HepG2 (cell line): ENCODE results near the gene KRTAP23-1. TPM values are rescaled to one million over a fixed set of nuclear protein-coding genes. Genes with fewer than 3 reads are reported as not detected.

ENCODE experiments used
- ATAC-seq: fragments of 200-7000 bp; cut with Tn5 transposase; 3 replicates; pipeline ENCODE4 v1.9.1; 2020; ENCODE audit warnings: mild to moderate bottlenecking, moderate library complexity
- BruUV-seq: library from RNA; stranded (reverse); fragments of 400-500 nt; replicated peaks from 2 replicates; lab custom pipeline; 2021; lab: Mats Ljungman, UMichigan
- CTCF ChIA-PET: fragments of 300-600 bp; formaldehyde crosslinking; extraction: SDS; loops from one replicate; lab custom pipeline; 2021; ENCODE audit warnings: low total read pairs, inconsistent platforms, low intra/inter-chr PET ratio; lab: Yijun Ruan, JAX
- POLR2A ChIA-PET: fragments of 350-600 bp; sonication (Branson Sonifier 250); formaldehyde crosslinking; loops from one replicate; lab custom pipeline; 2020; ENCODE audit warnings: antibody characterized with exemption, inconsistent platforms; lab: Yijun Ruan, JAX
- DNase-seq: peaks from one replicate; pipeline ENCODE4 v3.0.0-alpha.2; 2015; ENCODE audit warnings: low spot score
- FAIRE-seq: peaks from 3 replicates; lab custom pipeline; 2011; peaks lifted over from hg19 to GRCh38; lab: Jason Lieb, UNC
- H2AFZ ChIP-seq: one replicate; pipeline ENCODE4 v1.6.1; 2011; ENCODE audit warnings: low read length, inconsistent platforms
- H3K27ac ChIP-seq: fragments of 300-600 bp; 3 replicates; pipeline ENCODE4 v1.8.0; 2011; ENCODE audit warnings: mixed run types, mild to moderate bottlenecking, mixed read lengths, low read length, inconsistent platforms; ENCODE audit not compliant: insufficient read depth; ENCODE audit errors: extremely low read length
- H3K27me3 ChIP-seq, 2 experiments: fragments of 200-600 bp in 1 of 2; 2 replicates in 1 of 2; 3 replicates in 1 of 2; pipeline versions ENCODE4 v1.6.0 to v1.8.0; 2011; ENCODE audit warnings: low read length in 2 of 2, mild to moderate bottlenecking in 2 of 2, moderate library complexity in 2 of 2, inconsistent platforms in 1 of 2; ENCODE audit not compliant: insufficient read depth in 2 of 2, control insufficient read depth in 1 of 2
- H3K36me3 ChIP-seq, 2 experiments: fragments of 200-600 bp in 1 of 2; replicated peaks in 1 of 2; 2 replicates in 1 of 2; 3 replicates in 1 of 2; pipeline versions ENCODE4 v1.5.1 to v1.8.0; 2011; ENCODE audit warnings: low read length in 2 of 2, inconsistent platforms in 1 of 2; ENCODE audit not compliant: insufficient read depth in 2 of 2, control insufficient read depth in 1 of 2
- H3K4me1 ChIP-seq: 2 replicates; pipeline ENCODE4 v1.5.1; 2012; ENCODE audit warnings: low read length, inconsistent platforms; ENCODE audit not compliant: insufficient read depth
- H3K4me2 ChIP-seq: 2 replicates; pipeline ENCODE4 v1.6.0; 2011; ENCODE audit warnings: low read depth, low read length, inconsistent platforms
- H3K4me3 ChIP-seq, 3 experiments: fragments of 200-600 bp in 1 of 3; sonication (generic), shearing (Covaris generic) in 1 of 3; replicated peaks in 1 of 3; 2 replicates each; pipeline ENCODE4 v1.5.1; 2011 to 2016; ENCODE audit warnings: low read length in 3 of 3, inconsistent platforms in 2 of 3, low read depth in 2 of 3, mild to moderate bottlenecking in 2 of 3, control low read depth in 1 of 3, mixed read lengths in 1 of 3; ENCODE audit not compliant: insufficient read depth in 1 of 3
- H3K79me2 ChIP-seq: one replicate; pipeline ENCODE4 v1.6.1; 2011; ENCODE audit warnings: low read length, inconsistent platforms; ENCODE audit not compliant: insufficient read depth
- H3K9ac ChIP-seq: 2 replicates; pipeline ENCODE4 v1.6.0; 2011; ENCODE audit warnings: mild to moderate bottlenecking, low read depth, low read length, inconsistent platforms; ENCODE audit not compliant: insufficient read depth
- H3K9me3 ChIP-seq: 2 replicates; pipeline ENCODE4 v1.5.1; 2012; ENCODE audit warnings: mild to moderate bottlenecking, low read length
- H4K20me1 ChIP-seq: 2 replicates; pipeline ENCODE4 v1.6.0; 2011; ENCODE audit warnings: inconsistent platforms, mild to moderate bottlenecking, low read length, moderate library complexity; ENCODE audit not compliant: insufficient read depth
- ATRX ChIP-seq: sonication (generic); formaldehyde crosslinking; IDR thresholded peaks from 2 replicates; pipeline ENCODE4 v1.4.0; 2020; ENCODE audit warnings: missing genetic modification reagents, borderline replicate concordance
- CEBPB ChIP-seq: IDR thresholded peaks from 2 replicates; pipeline ENCODE4 v1.6.1; 2011; ENCODE audit warnings: low read depth, low read length, improper control_type of control experiment, borderline replicate concordance
- EP300 ChIP-seq, 3 experiments: sonication (generic) in 1 of 3; formaldehyde crosslinking in 1 of 3; IDR thresholded peaks; 2 replicates each; pipeline versions ENCODE4 v1.5.1 to v1.6.1; 2011 to 2020; ENCODE audit warnings: low read depth in 2 of 3, low read length in 2 of 3, borderline replicate concordance in 1 of 3, improper control_type of control experiment in 1 of 3, mild to moderate bottlenecking in 1 of 3, missing genetic modification reagents in 1 of 3, moderate library complexity in 1 of 3
- ESRRA ChIP-seq: sonication (generic); formaldehyde crosslinking; IDR thresholded peaks from 2 replicates; pipeline ENCODE4 v1.5.1; 2020; ENCODE audit warnings: mild to moderate bottlenecking, low read depth, missing genetic modification reagents
- FOSL2 ChIP-seq: sonication (generic); formaldehyde crosslinking; IDR thresholded peaks from 2 replicates; pipeline ENCODE4 v1.4.0; 2020; ENCODE audit warnings: missing genetic modification reagents
- GABPB1 ChIP-seq: IDR thresholded peaks from 2 replicates; pipeline ENCODE4 v1.6.1; 2016; ENCODE audit warnings: mild to moderate bottlenecking, missing genetic modification reagents, moderate library complexity, missing compliant biosample characterization
- HNRNPLL ChIP-seq: fragments of 200-400 bp; formaldehyde crosslinking; IDR thresholded peaks from 2 replicates; pipeline ENCODE4 v1.6.1; 2017; ENCODE audit warnings: mild to moderate bottlenecking, low read depth, low read length; ENCODE audit not compliant: poor library complexity, severe bottlenecking
- KLF13 ChIP-seq: sonication (generic); formaldehyde crosslinking; IDR thresholded peaks from 2 replicates; pipeline ENCODE4 v1.4.0; 2020; ENCODE audit warnings: mild to moderate bottlenecking, missing genetic modification reagents
- RARG ChIP-seq: sonication (generic); formaldehyde crosslinking; IDR thresholded peaks from 2 replicates; pipeline ENCODE4 v1.4.0; 2020; ENCODE audit warnings: low read depth, mild to moderate bottlenecking, missing genetic modification reagents
- RFXANK ChIP-seq: IDR thresholded peaks from 2 replicates; pipeline ENCODE4 v1.6.1; 2016
- SNRNP70 ChIP-seq: fragments of 200-400 bp; formaldehyde crosslinking; IDR thresholded peaks from 2 replicates; pipeline ENCODE4 v1.6.1; 2017; ENCODE audit warnings: mild to moderate bottlenecking, low read depth, low read length, moderate library complexity
- SUZ12 ChIP-seq: fragments of 150-350 bp; IDR thresholded peaks from 2 replicates; pipeline ENCODE4 v1.6.1; 2014; ENCODE audit warnings: low read depth, low read length
- ZNF124 ChIP-seq: sonication (generic); formaldehyde crosslinking; IDR thresholded peaks from 2 replicates; pipeline ENCODE4 v1.4.0; 2020; ENCODE audit warnings: missing genetic modification reagents
- WGBS: methylation state at CpG from one replicate; pipeline ENCODE4 v1.1.6; 2017; ENCODE audit warnings: low lambda C conversion rate; 5-methylcytosine and 5-hydroxymethylcytosine counted together
- in situ Hi-C: cut with HindIII; loops from 2 replicates; pipeline ENCODE4 v1.10.0; 2017; ENCODE audit warnings: low pct_unique_long_range_greater_than_20kb; ENCODE audit not compliant: extremely low pct_ligation_motif_present
- intact Hi-C: fragments of 100-400 bp; cut with micrococcal nuclease; formaldehyde crosslinking; loops from one replicate; pipeline ENCODE4 v1.10.0; 2022; ENCODE audit not compliant: unreplicated experiment
- polyA plus RNA-seq, 8 experiments: library from polyadenylated mRNA; depleted of rRNA in 3 of 8; stranded (reverse) in 7 of 8; unstranded in 1 of 8; fragments of >200 nt; fragmentation: Illumina TruSeq in 4 of 8; extraction: Trizol in 4 of 8; gene quantifications; 2 replicates each; pipeline versions ENCODE4 v1.2.1 to v1.2.3, GENCODE V29; 2011 to 2016; ENCODE audit warnings: low read depth in 4 of 8, missing spikeins in 1 of 8, mixed read lengths in 1 of 8; ENCODE audit not compliant: insufficient read depth in 1 of 8
- total RNA-seq, 5 experiments: library from RNA; depleted of rRNA; stranded (reverse); fragments of >200 nt; fragmentation: Illumina TruSeq; extraction: Trizol; gene quantifications; 2 replicates each; pipeline ENCODE4 v1.2.3, GENCODE V29; 2016; ENCODE audit warnings: low read depth in 1 of 5

Gene KRTAP23-1
- total and polyA plus RNA-seq, 2 of the 13 experiments (the other 11 are each of a cell fraction or from before 2014, with no cell fraction given): not detected

DNA sequence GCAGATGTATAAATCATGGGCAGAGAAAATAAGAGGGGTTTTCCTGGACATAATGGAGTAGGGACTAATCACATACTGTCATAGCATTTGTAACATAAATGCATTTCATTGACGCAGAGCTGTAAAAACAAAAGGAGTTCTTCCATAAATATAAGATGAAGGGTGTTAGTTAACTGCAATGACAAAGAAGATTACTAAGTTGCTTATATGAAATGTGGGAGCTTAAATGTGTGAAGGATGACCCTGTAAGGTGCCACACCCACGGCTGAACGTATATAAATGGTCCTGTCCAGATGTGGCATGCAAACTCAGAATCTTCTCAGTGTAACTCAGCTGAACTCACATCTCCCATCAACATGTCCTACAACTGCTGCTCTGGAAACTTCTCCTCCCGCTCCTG lies 47.3 kb upstream of the KRTAP23-1 start, which contains the start of gene KRTAP13-1:
TSS of gene KRTAP13-1 (plus strand) at position 301 of the 400 bp plus-strand sequence. CDS start at position 357, 56 bp downstream.
- H3K79me2 ChIP-seq: no peaks in the 10 kb centered on the region
- in situ Hi-C loops (no loop called here), intact Hi-C loops (no loop called here)
- no peak for TF ChIP-seq KLF13 (CRISPR knock-in tag)
- TF ChIP-seq RFXANK: no peak
- no peak for TF ChIP-seq CEBPB
- no peak for TF ChIP-seq GABPB1 (CRISPR knock-in tag)
- TF ChIP-seq HNRNPLL: no peak
- no peaks in the 10 kb centered on the region for H3K4me1 ChIP-seq
- no peak within 1 kb of the TSS for H3K27ac ChIP-seq
- ChIA-PET CTCF (no interaction called here), POLR2A (no interaction called here)
- no peaks in the 10 kb centered on the region for H3K36me3 ChIP-seq
- BruUV-seq: no TSS peak
- H2AFZ ChIP-seq: no peak within 1 kb of the TSS
- ATAC-seq: no peak
- no peaks in the 10 kb centered on the region for H3K27me3 ChIP-seq
- H3K9me3 ChIP-seq: peaks cover 69% of the 10 kb centered on the region
- no peak for DNase-seq
- no peak within 1 kb of the TSS for H3K4me3 ChIP-seq
- H4K20me1 ChIP-seq: no peaks in the 10 kb centered on the region
- no peak within 1 kb of the TSS for H3K4me2 ChIP-seq
- no peak for FAIRE-seq
- under 1% methylated on average over 4 of the region's 4 CpGs for WGBS
- H3K9ac ChIP-seq: no peak within 1 kb of the TSS

DNA sequence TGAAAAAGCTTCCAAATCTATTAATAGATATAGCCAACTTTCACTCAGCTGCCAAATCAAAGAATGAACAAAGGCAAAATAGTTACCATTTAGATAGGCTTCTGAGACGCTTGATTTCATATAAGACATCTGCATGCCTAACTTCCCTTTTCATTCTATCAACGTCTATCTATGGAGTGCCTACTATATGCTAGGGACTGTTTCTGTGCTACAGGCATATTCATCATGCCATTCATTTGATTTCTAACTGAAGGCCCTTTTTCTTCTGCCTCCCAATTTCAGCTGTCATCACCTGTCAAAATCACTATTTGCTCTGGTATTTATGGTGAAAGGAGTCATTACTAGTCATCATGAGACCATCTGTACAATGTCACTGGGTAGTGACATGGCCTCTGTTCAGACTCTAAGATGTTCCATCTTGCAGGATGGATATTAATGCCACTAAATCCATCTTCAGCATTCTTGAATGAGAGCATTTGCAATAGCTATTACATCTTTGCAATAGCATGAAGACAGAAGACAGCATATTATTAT lies 43.2 kb upstream of the KRTAP23-1 start:
- no peaks in the 10 kb centered on the region for H3K36me3 ChIP-seq

More for the DNA sequence above, 43.2 kb upstream of the KRTAP23-1 start:
- Histone ChIP-seq H3K4me1 (no peaks in the 10 kb centered on the region), H3K9me3 (peaks cover 88% of the 10 kb centered on the region), H4K20me1 (no peaks in the 10 kb centered on the region), H3K79me2 (no peaks in the 10 kb centered on the region), H3K4me2 (no peak overlapping the region), H3K9ac (no peak overlapping the region)
- no TSS peak for BruUV-seq
- no peak for FAIRE-seq
- POLR2A ChIA-PET: no interaction called here
- no peak for DNase-seq
- intact Hi-C loops: no loop called here
- TF ChIP-seq ATRX (no peak), RARG (CRISPR knock-in tag) (no peak), SUZ12 (no peak), ESRRA (CRISPR knock-in tag) (no peak), ZNF124 (CRISPR knock-in tag) (no peak), EP300 (IDR thresholded peaks at IDR 0.05; ENCODE audit: low read depth in 2 of 2, low read length in 2 of 2) (no peak), EP300 (CRISPR knock-in tag; IDR thresholded peaks at IDR 0.05; ENCODE audit: borderline replicate concordance) (no peak), FOSL2 (CRISPR knock-in tag) (no peak), SNRNP70 (no peak)
- TF ChIP-seq, all 625 proteins: peak for 0
- Histone ChIP-seq H3K4me3 (no peak overlapping the region), H3K27me3 (no peaks in the 10 kb centered on the region), H3K27ac (no peak overlapping the region), H2AFZ (no peak overlapping the region)
- ATAC-seq: no peak
- in situ Hi-C loops: no loop called here
- CTCF ChIA-PET: no interaction called here
- 0% methylated on average over 2 of the region's 2 CpGs for WGBS
